PC-9 (cell line): ENCODE results near the gene ADRA2B. TPM values are rescaled to one million over a fixed set of nuclear protein-coding genes. Genes with fewer than 3 reads are reported as not detected.

Source experiments
- BruUV-seq: library from RNA; stranded (reverse); fragments of 400-500 nt; replicated peaks from 2 replicates; lab custom pipeline; 2021; lab: Mats Ljungman, UMichigan
- CTCF ChIA-PET: fragments of 300-600 bp; sonication (Branson Sonifier 250); formaldehyde crosslinking; loops from one replicate; lab custom pipeline; 2022; ENCODE audit warnings: antibody characterized with exemption; lab: Charles Lee
- POLR2A ChIA-PET: fragments of 300-600 bp; sonication (Branson Sonifier 250); formaldehyde crosslinking; loops from one replicate; lab custom pipeline; 2022; ENCODE audit warnings: antibody characterized with exemption; ENCODE audit not compliant: unreplicated experiment; lab: Charles Lee
- DNase-seq, 2 experiments: peaks; one replicate each; pipeline versions ENCODE4 v3.0.0 to v3.0.0-alpha.2; 2015 to 2022; ENCODE audit warnings: mixed read lengths in 1 of 2
- H2AFZ ChIP-seq: fragments of 200-600 bp; sonication (generic); 2 replicates; pipeline ENCODE4 v1.8.1; 2017; ENCODE audit warnings: antibody characterized with exemption
- H3F3A ChIP-seq: fragments of 200-600 bp; sonication (generic); 2 replicates; pipeline ENCODE4 v1.8.1; 2017; ENCODE audit warnings: antibody characterized with exemption, mild to moderate bottlenecking, low read depth; ENCODE audit not compliant: insufficient read depth
- H3K27ac ChIP-seq: fragments of 200-600 bp; sonication (generic); 2 replicates; pipeline ENCODE4 v1.6.1; 2016; ENCODE audit warnings: mixed run types
- H3K27me3 ChIP-seq: fragments of 200-600 bp; sonication (generic); 2 replicates; pipeline ENCODE4 v1.6.1; 2016; ENCODE audit warnings: low read depth, mixed run types; ENCODE audit not compliant: insufficient read depth
- H3K36me3 ChIP-seq: fragments of 200-600 bp; sonication (generic); 2 replicates; pipeline ENCODE4 v1.6.1; 2016; ENCODE audit warnings: low read depth, mixed run types
- H3K4me1 ChIP-seq: fragments of 200-600 bp; sonication (generic); replicated peaks from 2 replicates; pipeline ENCODE4 v1.6.1; 2016; ENCODE audit warnings: mixed run types; ENCODE audit not compliant: insufficient read depth
- H3K4me2 ChIP-seq: fragments of 200-600 bp; sonication (generic); 2 replicates; pipeline ENCODE4 v1.6.1; 2017; ENCODE audit warnings: mixed run types
- H3K4me3 ChIP-seq: fragments of 200-600 bp; sonication (generic); 2 replicates; pipeline ENCODE4 v1.6.1; 2016; ENCODE audit warnings: mixed run types
- H3K79me2 ChIP-seq: fragments of 200-600 bp; sonication (generic); 2 replicates; pipeline ENCODE4 v1.6.1; 2017; ENCODE audit warnings: low read depth, mixed run types
- H3K9me2 ChIP-seq: fragments of 200-600 bp; sonication (generic); 2 replicates; pipeline ENCODE4 v1.8.1; 2017; ENCODE audit warnings: mild to moderate bottlenecking; ENCODE audit not compliant: insufficient read depth
- H3K9me3 ChIP-seq: fragments of 200-600 bp; sonication (generic); 2 replicates; pipeline ENCODE4 v1.8.1; 2016; ENCODE audit warnings: low read depth; ENCODE audit not compliant: insufficient read depth
- H4K20me1 ChIP-seq: fragments of 200-600 bp; sonication (generic); 2 replicates; pipeline ENCODE4 v1.8.1; 2017; ENCODE audit not compliant: insufficient read depth
- EZH2 ChIP-seq: fragments of 200-600 bp; sonication (generic); IDR thresholded peaks from 2 replicates; pipeline ENCODE4 v1.8.0; 2017; ENCODE audit warnings: antibody characterized with exemption, low read depth
- intact Hi-C: fragments of 100-400 bp; cut with micrococcal nuclease; formaldehyde crosslinking; loops from one replicate; pipeline ENCODE4 v1.10.0; 2022; ENCODE audit not compliant: unreplicated experiment
- total RNA-seq: library from RNA; stranded (reverse); gene quantifications from 2 replicates; pipeline ENCODE4 v1.2.3, GENCODE V29; 2021
- TF ChIP-seq, protein P1 (sequence below): fragments of 200-600 bp; sonication (generic); conservative IDR thresholded peaks from 2 replicates; pipeline ENCODE4 v1.6.1; 2017; ENCODE audit warnings: mixed run types, antibody characterized with exemption, mild to moderate bottlenecking, moderate library complexity

Gene ADRA2B
- total RNA-seq, 1 experiment from 2014 or later, result 0.26 TPM

GRCh38 chr2:96095116-96095636 lies 21.2 kb downstream of the ADRA2B start:
- BruUV-seq, result no TSS peak
- Histone ChIP-seq H3K36me3 (no peaks in the 10 kb centered on the region), H3K9me2 (no peaks in the 10 kb centered on the region), H4K20me1 (no peaks in the 10 kb centered on the region), H3F3A (no peaks in the 10 kb centered on the region; the same call in 1 of the 2 replicates), H3K27ac (no peak overlapping the region), H3K4me1 (peaks cover 9% of the 10 kb centered on the region), H2AFZ (no peak overlapping the region), H3K4me3 (no peak overlapping the region), H3K79me2 (no peaks in the 10 kb centered on the region), H3K4me2 (no peak overlapping the region), H3K9me3 (no peaks in the 10 kb centered on the region), H3K27me3 (0 out of 2 replicates have a peak, but pooled peaks cover 5% of the 10 kb centered on the region)
- ChIA-PET CTCF (interaction anchor here (0.7 kb wide), 1 partner anchor 423 kb away, joined by 4 read pairs; no protein-coding TSS in a partner anchor), POLR2A (no interaction called here)
- intact Hi-C loops, result no loop called here
- TF ChIP-seq, protein P1, sequence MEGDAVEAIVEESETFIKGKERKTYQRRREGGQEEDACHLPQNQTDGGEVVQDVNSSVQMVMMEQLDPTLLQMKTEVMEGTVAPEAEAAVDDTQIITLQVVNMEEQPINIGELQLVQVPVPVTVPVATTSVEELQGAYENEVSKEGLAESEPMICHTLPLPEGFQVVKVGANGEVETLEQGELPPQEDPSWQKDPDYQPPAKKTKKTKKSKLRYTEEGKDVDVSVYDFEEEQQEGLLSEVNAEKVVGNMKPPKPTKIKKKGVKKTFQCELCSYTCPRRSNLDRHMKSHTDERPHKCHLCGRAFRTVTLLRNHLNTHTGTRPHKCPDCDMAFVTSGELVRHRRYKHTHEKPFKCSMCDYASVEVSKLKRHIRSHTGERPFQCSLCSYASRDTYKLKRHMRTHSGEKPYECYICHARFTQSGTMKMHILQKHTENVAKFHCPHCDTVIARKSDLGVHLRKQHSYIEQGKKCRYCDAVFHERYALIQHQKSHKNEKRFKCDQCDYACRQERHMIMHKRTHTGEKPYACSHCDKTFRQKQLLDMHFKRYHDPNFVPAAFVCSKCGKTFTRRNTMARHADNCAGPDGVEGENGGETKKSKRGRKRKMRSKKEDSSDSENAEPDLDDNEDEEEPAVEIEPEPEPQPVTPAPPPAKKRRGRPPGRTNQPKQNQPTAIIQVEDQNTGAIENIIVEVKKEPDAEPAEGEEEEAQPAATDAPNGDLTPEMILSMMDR, result no peak
- no peak for TF ChIP-seq EZH2
- peak; percentile 51 to 69 for DNase-seq

DNA sequence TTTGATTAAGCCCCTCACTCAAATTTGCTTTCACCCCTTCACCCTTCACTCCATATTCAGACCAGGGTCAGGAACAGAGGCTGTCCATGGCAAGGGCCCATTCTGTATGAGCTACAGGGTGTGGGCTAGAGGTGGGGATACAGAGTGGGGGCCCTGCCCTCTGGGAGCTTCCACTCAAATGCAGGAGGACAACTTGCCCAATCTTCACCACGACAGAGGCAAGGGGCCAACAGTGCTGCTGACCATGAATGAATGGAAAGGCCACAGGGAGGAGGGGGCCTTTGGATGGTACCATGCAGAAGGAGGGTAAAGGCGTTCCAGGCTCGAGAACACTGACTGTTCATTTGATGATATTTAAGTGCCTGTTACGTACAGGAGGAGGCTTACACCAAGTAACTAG lies 22.8 kb downstream of the ADRA2B start:
- BruUV-seq, result no TSS peak
- TF ChIP-seq, protein P1, result no peak
- TF ChIP-seq EZH2, result no peak
- peaks cover 5% of the 10 kb centered on the region; the same call in 1 of the 2 replicates for H3K27me3 ChIP-seq
- no peaks in the 10 kb centered on the region for H4K20me1 ChIP-seq
- intact Hi-C loops, result loop anchor here (2.0 kb wide), 1 partner anchor 77 kb away; no protein-coding TSS in a partner anchor
- H3K36me3 ChIP-seq, result no peaks in the 10 kb centered on the region
- ChIA-PET POLR2A (no interaction called here), CTCF (no interaction called here)
- H3K27ac ChIP-seq, result no peak overlapping the region
- no peak overlapping the region for H3K4me2 ChIP-seq
- H3K9me2 ChIP-seq, result no peaks in the 10 kb centered on the region
- peaks cover 9% of the 10 kb centered on the region for H3K4me1 ChIP-seq
- H2AFZ ChIP-seq, result no peak overlapping the region
- DNase-seq, result no peak
- no peak overlapping the region for H3K4me3 ChIP-seq
- no peaks in the 10 kb centered on the region; the same call in 1 of the 2 replicates for H3F3A ChIP-seq
- H3K9me3 ChIP-seq, result no peaks in the 10 kb centered on the region
- H3K79me2 ChIP-seq, result no peaks in the 10 kb centered on the region

DNA sequence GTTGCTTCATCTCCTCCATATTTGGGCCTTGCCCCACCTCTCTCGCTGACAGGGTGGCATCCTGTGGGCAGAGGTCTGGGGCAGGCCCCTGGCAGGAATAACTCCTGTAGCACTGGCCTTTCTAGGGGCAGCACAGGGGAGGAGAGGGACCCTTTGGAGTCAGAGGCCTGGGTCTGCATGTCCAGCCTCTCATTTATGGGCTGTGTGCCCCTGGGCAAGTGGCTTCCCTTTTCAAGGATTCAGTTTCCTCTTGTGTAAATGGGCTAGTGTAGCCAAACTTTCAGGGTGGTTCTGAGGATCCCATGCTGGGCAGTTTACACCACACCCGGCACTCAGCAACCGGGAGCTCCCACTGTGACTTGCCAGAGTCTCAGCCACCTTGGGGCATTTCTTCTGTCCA lies 23.4 kb downstream of the ADRA2B start:
- H3K9me2 ChIP-seq, result no peaks in the 10 kb centered on the region
- H3K4me1 ChIP-seq, result peaks cover 9% of the 10 kb centered on the region
- no peak overlapping the region for H2AFZ ChIP-seq
- H3K36me3 ChIP-seq, result no peaks in the 10 kb centered on the region
- no TSS peak for BruUV-seq
- H3K27me3 ChIP-seq, result peaks cover 5% of the 10 kb centered on the region; the same call in 1 of the 2 replicates
- intact Hi-C loops, result loop anchor here (2.0 kb wide), 1 partner anchor 78 kb away; no protein-coding TSS in a partner anchor
- H4K20me1 ChIP-seq, result no peaks in the 10 kb centered on the region
- no peak for TF ChIP-seq EZH2
- TF ChIP-seq, protein P1, result no peak
- no peak overlapping the region for H3K4me3 ChIP-seq
- H3F3A ChIP-seq, result no peaks in the 10 kb centered on the region; the same call in 1 of the 2 replicates
- ChIA-PET CTCF (no interaction called here), POLR2A (no interaction called here)
- H3K4me2 ChIP-seq, result no peak overlapping the region
- DNase-seq, result no peak
- no peaks in the 10 kb centered on the region for H3K9me3 ChIP-seq
- no peak overlapping the region for H3K27ac ChIP-seq
- H3K79me2 ChIP-seq, result no peaks in the 10 kb centered on the region
